B cell (primary cell): ENCODE measurements around the gene TSPAN10.

ENCODE experiments used
- CTCF ChIP-seq: fragments of 200-600 bp; IDR thresholded peaks from one replicate; pipeline ENCODE4 v1.8.0; 2022; ENCODE audit warnings: antibody characterized with exemption, mild to moderate bottlenecking
- EZH2 ChIP-seq: IDR thresholded peaks from 2 replicates; pipeline ENCODE4 v1.6.1; 2012; ENCODE audit warnings: borderline replicate concordance, low read depth, mild to moderate bottlenecking, moderate library complexity, low read length; ENCODE audit not compliant: insufficient read depth, poor library complexity, severe bottlenecking

GRCh38 chr17:81680150-81680549 is 43.2 kb downstream of the TSPAN10 start:
- TF ChIP-seq CTCF (no peak), EZH2 (no peak)
